Hypothalamus (tissue), 51 donors: ENCODE results near the gene OSBPL5.

Source experiments
- DNase-seq, 51 donors: peaks; one replicate each; lab custom pipeline; 2025; lab: John Stamatoyannopoulos, UW

Gene OSBPL5

GRCh38 chr11:3167143-3168119, 2.3 kb upstream of the OSBPL5 start:
- no peak for DNase-seq

GRCh38 chr11:3166268-3167142, 1.4 kb upstream of the OSBPL5 start:
- DNase-seq, result no peak

DNA sequence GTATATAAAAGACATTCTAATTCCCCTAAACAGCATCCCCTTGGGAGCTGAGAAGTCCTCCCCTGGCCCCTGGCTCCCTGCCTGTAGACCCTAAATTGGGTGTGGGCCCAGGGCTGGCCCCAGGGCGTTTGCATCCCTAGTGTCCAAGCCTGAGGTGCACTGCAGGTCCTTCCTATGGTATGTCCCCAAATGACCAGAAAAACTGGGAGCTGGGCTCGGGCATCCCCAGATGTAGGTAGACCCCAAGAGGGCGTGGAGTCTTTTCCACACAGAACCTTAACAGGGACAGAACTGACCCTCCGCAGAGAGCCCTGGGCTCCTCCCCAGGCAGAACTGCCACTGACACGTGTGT, 782 bp upstream of the OSBPL5 start:
- DNase-seq, result no peak

- peak in 1 of 51 donors; percentile 50 for DNase-seq
Observed at GRCh38 chr11:3164552-3165151, 458 bp downstream of the OSBPL5 start.

GRCh38 chr11:3164138-3164551, 965 bp downstream of the OSBPL5 start:
- DNase-seq, result no peak

- DNase-seq, result peak in 8 of 51 donors; percentile 25 to 71 (median 41)
Observed at GRCh38 chr11:3163241-3163981, 1.7 kb downstream of the OSBPL5 start.

DNA sequence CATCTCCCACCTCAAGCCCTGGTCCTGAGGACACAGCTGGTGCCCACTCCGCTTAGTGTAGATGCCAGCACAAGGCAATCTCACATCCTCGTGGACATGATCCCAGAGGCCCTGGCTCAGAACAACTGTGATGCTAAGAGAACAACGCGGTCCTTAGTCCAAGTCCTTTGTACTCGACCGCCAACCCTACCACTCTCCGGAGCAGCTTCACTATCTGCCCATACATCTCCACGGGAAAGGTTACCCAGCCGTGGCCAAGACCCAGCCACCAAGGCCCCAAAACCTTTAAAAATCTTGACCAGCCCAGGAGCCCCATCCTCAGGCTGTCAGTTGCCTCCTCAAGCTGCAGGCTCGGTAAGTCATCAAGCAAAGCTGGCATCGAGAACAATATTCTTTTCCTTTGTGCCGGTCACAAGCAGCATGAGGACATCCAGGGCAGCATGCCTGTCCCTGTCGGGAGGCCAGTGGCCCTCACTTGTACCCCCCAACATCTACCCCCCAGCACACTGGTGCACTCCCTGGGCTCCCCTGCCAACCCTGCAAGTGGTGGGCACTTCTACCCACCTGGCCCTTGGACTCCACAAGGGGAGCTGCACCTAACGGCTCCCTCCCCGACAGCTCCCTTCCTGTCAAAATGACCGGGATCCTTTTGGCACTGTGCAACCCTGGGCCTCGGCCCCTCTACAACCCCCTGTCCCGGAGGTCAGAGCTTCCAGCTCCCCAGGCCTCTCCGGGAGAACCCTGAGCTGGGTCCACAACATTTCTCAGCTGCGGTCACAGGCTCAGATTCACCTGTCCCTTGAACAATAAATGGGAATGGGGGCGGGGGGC, 2.5 kb downstream of the OSBPL5 start:
- peak in 22 of 51 donors; percentile 28 to 77 (median 55) for DNase-seq

DNA sequence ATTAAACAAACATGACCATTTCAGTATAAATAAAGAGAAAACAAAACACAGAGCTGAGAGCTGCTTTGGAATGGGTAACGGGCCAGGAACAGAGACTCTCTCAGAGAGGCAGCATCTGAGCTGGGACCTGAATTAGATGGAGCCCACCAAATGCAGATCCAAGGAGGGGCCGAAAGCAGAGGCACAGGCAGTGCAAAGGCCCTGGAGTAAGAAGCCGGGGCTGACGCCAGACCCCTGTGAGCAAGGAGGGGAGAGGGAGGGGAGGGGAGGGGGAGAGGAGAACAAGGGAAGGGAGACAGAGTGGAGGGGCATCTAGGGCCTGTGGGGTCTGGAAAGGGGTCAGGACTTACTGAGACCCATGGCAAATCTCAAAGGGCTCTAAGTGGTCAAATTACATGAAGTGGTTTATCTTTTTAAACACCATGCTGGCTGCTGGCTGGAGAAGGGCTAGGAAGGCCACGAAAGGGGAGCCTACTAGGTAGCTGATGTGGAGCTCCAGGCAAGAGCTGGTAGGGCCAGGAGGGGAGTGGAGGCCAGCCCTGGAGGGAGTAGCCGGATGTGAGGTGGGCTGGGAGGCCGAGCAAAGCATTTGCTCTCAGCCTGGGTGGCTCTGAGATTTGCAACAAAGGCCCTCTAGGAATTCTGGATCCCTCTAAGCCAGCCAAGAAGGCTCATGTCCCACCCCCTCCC, 3.2 kb downstream of the OSBPL5 start:
- DNase-seq, result no peak

GRCh38 chr11:3161309-3161708, 3.8 kb downstream of the OSBPL5 start:
- no peak for DNase-seq

DNA sequence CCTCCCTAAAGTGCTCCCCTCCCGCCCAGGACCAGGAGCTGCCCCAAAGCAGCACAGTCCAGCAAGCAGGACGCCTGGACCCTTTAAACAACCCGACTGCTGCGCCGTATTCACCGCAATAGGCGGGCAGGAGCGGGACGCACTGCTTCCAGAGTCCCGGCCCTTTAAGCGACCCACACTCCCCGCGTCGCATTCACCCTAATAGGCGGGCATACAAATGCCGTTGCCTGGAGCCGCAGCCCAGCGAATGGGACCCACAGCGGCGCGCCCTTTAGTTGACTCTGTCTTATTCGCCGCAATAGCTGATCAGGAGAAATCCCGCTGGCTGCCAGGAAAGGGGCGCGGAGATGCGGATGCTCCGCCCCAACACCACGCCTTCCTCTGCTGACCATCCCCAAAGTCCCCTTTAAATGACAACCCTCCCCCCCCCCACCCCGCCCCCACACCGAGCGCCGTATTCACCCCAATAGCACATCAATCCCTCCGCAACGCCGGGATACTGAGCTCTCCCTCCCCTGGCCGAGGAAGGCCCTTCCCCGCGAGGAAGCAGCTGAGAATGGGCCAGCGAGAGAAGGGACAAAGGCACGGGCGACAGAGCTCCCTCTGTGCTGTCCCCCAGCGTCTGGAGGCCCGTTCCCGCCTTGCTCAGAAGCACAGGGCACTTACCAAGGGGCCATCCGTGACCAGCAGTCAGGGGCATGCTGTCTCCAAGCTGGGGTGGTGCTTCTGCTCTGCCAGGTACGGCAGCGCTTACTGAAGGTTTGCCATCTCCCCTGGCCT, 4.7 kb downstream of the OSBPL5 start:
- DNase-seq, result peak; percentile 28 to 96 (median 90)

DNA sequence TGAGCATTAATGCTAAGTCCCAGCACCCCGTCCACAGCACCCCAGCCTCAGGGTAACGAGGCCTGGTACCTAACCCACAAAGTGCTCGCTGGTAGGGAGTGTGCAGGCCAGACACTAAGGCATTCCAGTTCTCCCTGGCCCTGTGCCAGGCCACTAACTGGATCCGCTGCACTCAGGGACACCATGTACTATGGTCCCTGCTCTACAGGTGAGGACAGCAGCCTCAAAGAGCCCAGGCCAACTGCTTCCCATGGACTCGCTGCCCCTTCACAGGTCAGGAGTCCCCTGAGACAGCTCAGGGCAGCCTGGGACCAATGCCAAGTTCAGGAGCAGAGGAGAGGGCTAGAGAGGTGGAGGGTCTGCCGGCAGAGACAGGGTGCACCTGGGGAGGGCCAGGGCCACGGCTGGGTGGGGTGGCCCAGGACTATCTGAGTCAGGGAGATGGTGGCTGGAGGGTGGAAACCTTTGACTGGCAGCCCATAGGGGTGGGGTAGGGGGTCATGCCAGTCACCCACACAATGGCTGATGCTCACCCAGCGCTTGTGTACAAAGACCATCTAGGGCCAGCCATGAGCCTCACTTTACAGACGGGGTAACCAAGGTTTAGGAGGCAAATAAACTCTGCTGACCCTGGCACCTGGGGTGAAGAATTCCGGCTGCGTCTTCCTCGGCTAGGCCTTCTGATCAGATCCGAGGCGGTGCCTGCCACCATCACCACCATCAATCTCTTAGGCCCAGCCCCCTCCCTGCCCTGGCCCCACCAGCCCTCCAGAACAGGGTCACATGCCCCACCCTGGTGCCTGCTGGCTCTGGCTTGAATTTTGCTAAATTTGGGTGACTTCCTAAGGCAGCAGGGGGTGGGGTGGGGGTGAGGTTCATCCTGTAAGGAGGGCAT, 5.6 kb downstream of the OSBPL5 start:
- DNase-seq, result peak in 5 of 51 donors; percentile 31 to 73 (median 59)

DNA sequence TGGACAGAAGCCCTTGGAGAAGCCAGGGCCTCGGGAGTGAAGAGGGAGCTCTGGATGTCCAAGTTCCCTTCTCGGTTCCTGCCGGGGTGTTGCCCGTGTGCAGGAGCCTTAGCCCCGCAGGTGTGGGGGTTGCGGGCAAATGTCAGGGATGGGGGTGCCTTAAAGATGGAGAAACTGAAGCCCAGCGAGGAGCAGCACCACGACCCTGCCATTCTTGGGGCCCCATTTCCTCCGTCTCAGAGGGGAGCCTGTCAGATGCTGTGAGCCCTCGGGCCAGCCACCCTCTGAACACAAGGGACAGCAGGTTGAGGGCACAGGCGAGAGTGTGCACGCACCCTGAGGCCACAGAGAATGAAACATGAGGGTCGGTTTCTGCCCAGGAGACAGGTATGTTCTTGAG, 6.3 kb downstream of the OSBPL5 start:
- no peak for DNase-seq

- no peak for DNase-seq
Observed at GRCh38 chr11:3158131-3158591, 6.9 kb downstream of the OSBPL5 start.

DNA sequence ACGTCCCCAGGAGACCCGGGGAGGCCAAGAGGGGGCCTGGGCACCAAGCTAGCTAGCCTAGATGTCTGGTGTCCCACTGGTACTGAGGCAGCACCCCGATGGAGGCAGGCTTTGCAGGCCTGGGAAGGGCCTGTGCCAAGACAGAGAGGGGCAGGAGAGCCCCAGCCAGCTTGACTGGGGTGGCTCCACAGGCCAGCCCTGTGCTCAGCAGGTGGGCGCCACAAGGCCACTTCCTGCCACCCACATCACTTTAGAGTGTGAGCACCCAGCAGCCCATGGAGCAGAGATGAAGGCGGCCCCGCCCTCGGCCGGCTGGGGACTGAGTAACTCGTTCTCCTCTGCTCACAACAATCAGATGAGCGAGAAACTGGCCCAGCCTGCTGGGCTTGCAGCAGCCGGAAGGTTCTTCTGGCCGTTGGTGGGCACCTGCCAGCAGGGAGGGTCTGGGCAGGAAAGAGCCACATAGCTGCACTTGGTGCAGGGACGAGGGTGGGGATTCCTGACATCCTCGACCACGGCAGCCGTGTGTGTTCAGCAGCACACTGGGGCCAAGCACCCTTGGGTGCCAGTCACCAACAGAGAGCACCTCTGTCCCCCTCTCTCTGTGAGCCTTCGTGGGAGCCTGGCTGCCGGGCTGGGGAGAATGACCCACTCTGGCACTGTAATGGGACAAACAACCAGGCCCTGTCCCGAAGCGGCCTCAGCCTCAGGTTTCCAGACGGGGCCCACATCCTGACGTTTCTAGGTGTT, 7.6 kb downstream of the OSBPL5 start:
- DNase-seq, result no peak

- no peak for DNase-seq
Observed at GRCh38 chr11:3156661-3157311, 8.3 kb downstream of the OSBPL5 start.

DNA sequence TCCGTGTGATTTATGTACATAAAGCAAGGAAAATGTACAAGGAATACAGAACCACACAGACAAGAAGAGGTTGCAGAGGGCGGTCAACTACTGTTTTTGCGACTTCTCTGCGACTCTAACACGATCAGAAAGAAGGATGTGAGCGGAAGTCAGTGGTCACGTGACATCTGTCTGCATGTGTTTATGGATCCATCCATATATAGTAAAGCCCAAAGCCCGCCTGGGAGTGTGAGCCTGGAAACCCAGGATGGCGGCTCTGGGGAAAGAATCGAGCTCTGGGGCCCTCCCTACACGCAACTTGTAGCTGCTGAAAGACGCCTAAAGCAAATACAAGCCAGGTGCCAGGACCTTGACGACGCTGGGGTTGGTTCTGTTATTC, 8.8 kb downstream of the OSBPL5 start:
- no peak for DNase-seq
